PC-3 (cell line): ENCODE results near the gene TTBK1.

ENCODE experiments used
- EZH2 ChIP-seq: fragments of 300-600 bp; sonication (generic); IDR thresholded peaks from one replicate; pipeline ENCODE4 v1.6.1; 2017; ENCODE audit warnings: antibody characterized with exemption, mild to moderate bottlenecking, low read length; ENCODE audit not compliant: unreplicated experiment
- TF ChIP-seq, protein P1 (sequence below): fragments of 300-600 bp; sonication (generic); conservative IDR thresholded peaks from 2 replicates; pipeline ENCODE4 v1.5.1; 2017; ENCODE audit warnings: antibody characterized with exemption, low read depth, mild to moderate bottlenecking, low read length

- TF ChIP-seq EZH2 = no peak
- TF ChIP-seq, protein P1, sequence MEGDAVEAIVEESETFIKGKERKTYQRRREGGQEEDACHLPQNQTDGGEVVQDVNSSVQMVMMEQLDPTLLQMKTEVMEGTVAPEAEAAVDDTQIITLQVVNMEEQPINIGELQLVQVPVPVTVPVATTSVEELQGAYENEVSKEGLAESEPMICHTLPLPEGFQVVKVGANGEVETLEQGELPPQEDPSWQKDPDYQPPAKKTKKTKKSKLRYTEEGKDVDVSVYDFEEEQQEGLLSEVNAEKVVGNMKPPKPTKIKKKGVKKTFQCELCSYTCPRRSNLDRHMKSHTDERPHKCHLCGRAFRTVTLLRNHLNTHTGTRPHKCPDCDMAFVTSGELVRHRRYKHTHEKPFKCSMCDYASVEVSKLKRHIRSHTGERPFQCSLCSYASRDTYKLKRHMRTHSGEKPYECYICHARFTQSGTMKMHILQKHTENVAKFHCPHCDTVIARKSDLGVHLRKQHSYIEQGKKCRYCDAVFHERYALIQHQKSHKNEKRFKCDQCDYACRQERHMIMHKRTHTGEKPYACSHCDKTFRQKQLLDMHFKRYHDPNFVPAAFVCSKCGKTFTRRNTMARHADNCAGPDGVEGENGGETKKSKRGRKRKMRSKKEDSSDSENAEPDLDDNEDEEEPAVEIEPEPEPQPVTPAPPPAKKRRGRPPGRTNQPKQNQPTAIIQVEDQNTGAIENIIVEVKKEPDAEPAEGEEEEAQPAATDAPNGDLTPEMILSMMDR = no peak
These were observed 66.9 kb downstream of the TTBK1 start for GRCh38 chr6:43310134-43310533.
